ENCODE data around the gene ZNF575. TPM values are rescaled to one million over a fixed set of nuclear protein-coding genes. Genes with fewer than 3 reads are reported as not detected.

The ZNF575 gene
- total RNA-seq = 0.60 and 0.74 TPM in 2 replicates
- long read RNA-seq = 0 reads

- DNase-seq (ENCODE audit: low spot score, unreplicated experiment) = peak; percentile 89
- peaks cover 7% of the 10 kb centered on the region for H3K4me1 Mint-ChIP-seq (ENCODE audit: low read depth)
- TF ChIP-seq CTCF (IDR thresholded peaks at IDR 0.05; ENCODE audit: unreplicated experiment) = no peak
- no peaks in the 10 kb centered on the region for H3K9me3 Mint-ChIP-seq (ENCODE audit: low read depth)
- H3K36me3 Mint-ChIP-seq (ENCODE audit: insufficient read depth) = peaks cover 7% of the 10 kb centered on the region
- no peaks in the 10 kb centered on the region for H3K27me3 Mint-ChIP-seq
- peak within 1 kb of the TSS; percentile 79 for H3K4me3 Mint-ChIP-seq (ENCODE audit: low read depth)
- H3K27ac Mint-ChIP-seq = peak within 1 kb of the TSS; percentile 97
These were observed at the start of gene ZNF575 for GRCh38 chr19:43532962-43533545. ZNF575 (plus strand) TSS chr19:43533188; CDS start chr19:43534423, 1,235 bp downstream.

GRCh38 chr19:43483281-43483680, 49.7 kb upstream of the ZNF575 start:
- Mint-ChIP-seq H3K4me3 (ENCODE audit: low read depth) (no peak overlapping the region), H3K27ac (no peak overlapping the region)

GRCh38 chr19:43485951-43486350, 47.0 kb upstream of the ZNF575 start:
- no peaks in the 10 kb centered on the region for H3K9me3 Mint-ChIP-seq (ENCODE audit: low read depth)
- H3K4me1 Mint-ChIP-seq (ENCODE audit: low read depth) = no peaks in the 10 kb centered on the region
- no peak overlapping the region for H3K4me3 Mint-ChIP-seq (ENCODE audit: low read depth)
- H3K27ac Mint-ChIP-seq = no peak overlapping the region
- TF ChIP-seq CTCF (IDR thresholded peaks at IDR 0.05; ENCODE audit: unreplicated experiment) = no peak
- H3K36me3 Mint-ChIP-seq (ENCODE audit: insufficient read depth) = peaks cover 2% of the 10 kb centered on the region
- no peak for DNase-seq (ENCODE audit: low spot score, unreplicated experiment)
- no peaks in the 10 kb centered on the region for H3K27me3 Mint-ChIP-seq

More at GRCh38 chr19:43483281-43483680, 49.7 kb upstream of the ZNF575 start:
- no peaks in the 10 kb centered on the region for H3K9me3 Mint-ChIP-seq (ENCODE audit: low read depth)
- DNase-seq (ENCODE audit: low spot score, unreplicated experiment) = no peak
- H3K4me1 Mint-ChIP-seq (ENCODE audit: low read depth) = no peaks in the 10 kb centered on the region
- no peak for TF ChIP-seq CTCF (IDR thresholded peaks at IDR 0.05; ENCODE audit: unreplicated experiment)
- H3K36me3 Mint-ChIP-seq (ENCODE audit: insufficient read depth) = peaks cover 2% of the 10 kb centered on the region
- no peaks in the 10 kb centered on the region for H3K27me3 Mint-ChIP-seq

GRCh38 chr19:43486412-43486811, 46.6 kb upstream of the ZNF575 start:
- H3K9me3 Mint-ChIP-seq (ENCODE audit: low read depth) = no peaks in the 10 kb centered on the region
- no peaks in the 10 kb centered on the region for H3K27me3 Mint-ChIP-seq
- no peak overlapping the region for H3K4me3 Mint-ChIP-seq (ENCODE audit: low read depth)
- H3K4me1 Mint-ChIP-seq (ENCODE audit: low read depth) = no peaks in the 10 kb centered on the region
- no peak for DNase-seq (ENCODE audit: low spot score, unreplicated experiment)
- no peak for TF ChIP-seq CTCF (IDR thresholded peaks at IDR 0.05; ENCODE audit: unreplicated experiment)
- no peak overlapping the region for H3K27ac Mint-ChIP-seq
- H3K36me3 Mint-ChIP-seq (ENCODE audit: insufficient read depth) = peaks cover 1% of the 10 kb centered on the region

- H3K4me1 Mint-ChIP-seq (ENCODE audit: low read depth) = no peaks in the 10 kb centered on the region
- no peak overlapping the region for H3K27ac Mint-ChIP-seq
- H3K4me3 Mint-ChIP-seq (ENCODE audit: low read depth) = no peak overlapping the region
- TF ChIP-seq CTCF (IDR thresholded peaks at IDR 0.05; ENCODE audit: unreplicated experiment) = no peak
- H3K36me3 Mint-ChIP-seq (ENCODE audit: insufficient read depth) = peaks cover 1% of the 10 kb centered on the region
- H3K27me3 Mint-ChIP-seq = no peaks in the 10 kb centered on the region
- no peaks in the 10 kb centered on the region for H3K9me3 Mint-ChIP-seq (ENCODE audit: low read depth)
- no peak for DNase-seq (ENCODE audit: low spot score, unreplicated experiment)
These were observed 44.8 kb upstream of the ZNF575 start for GRCh38 chr19:43488179-43488578.

Data from progenitor cell of endocrine pancreas (in vitro differentiated cells).